Stimulated activated CD8-positive, alpha-beta memory T cell treated with anti-CD3 and anti-CD28 coated beads, Interleukin-4, amount 100 ng/mL, for 4 hours (primary cell): ENCODE measurements around the gene CERT1.

Experiments
- DNase-seq, 2 donors: peaks; one replicate each; pipeline ENCODE4 v3.0.0-alpha.2; 2020; ENCODE audit warnings: low read depth in 2 of 2, low spot score in 1 of 2

CERT1 gene

GRCh38 chr5:75412111-75412990 is 99.1 kb downstream of the CERT1 start:
- no peak for DNase-seq

GRCh38 chr5:75405296-75405695 is 106.1 kb downstream of the CERT1 start:
- DNase-seq, result no peak

- DNase-seq, result no peak
Measured at GRCh38 chr5:75395277-75395676, 116.2 kb downstream of the CERT1 start.

- DNase-seq, result no peak
Measured at GRCh38 chr5:75389430-75389829, 122.0 kb downstream of the CERT1 start.

- no peak for DNase-seq
Measured at GRCh38 chr5:75387806-75388205, 123.6 kb downstream of the CERT1 start.

- no peak for DNase-seq
Measured at GRCh38 chr5:75384218-75384617, 127.2 kb downstream of the CERT1 start.

- no peak for DNase-seq
Measured at GRCh38 chr5:75381456-75381855, 130.0 kb downstream of the CERT1 start.

GRCh38 chr5:75380099-75380498 is 131.3 kb downstream of the CERT1 start:
- no peak for DNase-seq

- DNase-seq, result no peak
Measured at GRCh38 chr5:75375414-75375813, 136.0 kb downstream of the CERT1 start.

GRCh38 chr5:75374394-75374814 is 137.0 kb downstream of the CERT1 start:
- DNase-seq, result no peak

- DNase-seq, result no peak
Measured at GRCh38 chr5:75373862-75374261, 137.6 kb downstream of the CERT1 start.

GRCh38 chr5:75368391-75368790 is 143.0 kb downstream of the CERT1 start:
- no peak for DNase-seq

GRCh38 chr5:75367401-75367800 is 144.0 kb downstream of the CERT1 start:
- DNase-seq, result no peak

GRCh38 chr5:75366787-75367186 is 144.6 kb downstream of the CERT1 start:
- DNase-seq, result no peak

GRCh38 chr5:75365740-75366139 is 145.7 kb downstream of the CERT1 start:
- no peak for DNase-seq

- DNase-seq, result no peak
Measured at GRCh38 chr5:75364571-75365280, 146.7 kb downstream of the CERT1 start.

GRCh38 chr5:75363726-75364495 is 147.5 kb downstream of the CERT1 start:
- no peak for DNase-seq

- DNase-seq, result no peak
Measured at GRCh38 chr5:75363111-75363510, 148.3 kb downstream of the CERT1 start.

- DNase-seq, result no peak
Measured at GRCh38 chr5:75362474-75362975, 148.9 kb downstream of the CERT1 start.

- DNase-seq, result no peak
Measured at GRCh38 chr5:75361310-75361709, 150.1 kb downstream of the CERT1 start.

GRCh38 chr5:75358117-75358516 is 153.3 kb downstream of the CERT1 start:
- DNase-seq, result no peak
